Measurements from ENCODE around the gene CCDC97.
"Not testable (repeated sequence)": the region's sequence is repeated elsewhere in the genome, so short reads cannot be mapped to it uniquely, and the experiment has no call there.

CCDC97 gene

GRCh38 chr19:41310033-41310831 is at the start of gene CCDC97:
TSS of gene CCDC97 (plus strand) at chr19:41310172. CDS start at chr19:41310311, 139 bp downstream.
- DNase-seq (ENCODE audit: low spot score), result peak; percentile 89

GRCh38 chr19:41261474-41262190 is 48.3 kb upstream of the CCDC97 start:
- no peak for DNase-seq (ENCODE audit: low spot score)

- peak; percentile 66 for DNase-seq (ENCODE audit: low spot score)
Measured at GRCh38 chr19:41263042-41263849, 46.7 kb upstream of the CCDC97 start.

- DNase-seq (ENCODE audit: low spot score), result peak; percentile 99
Measured at GRCh38 chr19:41263850-41264580, 46.0 kb upstream of the CCDC97 start, which contains the start of gene HNRNPUL1. TSS of gene HNRNPUL1 (plus strand) at chr19:41264372. CDS start at chr19:41264504, 132 bp downstream.

- no peak for DNase-seq (ENCODE audit: low spot score)
Measured at GRCh38 chr19:41264581-41265394, 45.2 kb upstream of the CCDC97 start.

GRCh38 chr19:41265395-41266153 is 44.4 kb upstream of the CCDC97 start:
- no peak for DNase-seq (ENCODE audit: low spot score)

GRCh38 chr19:41269055-41269454 is 40.9 kb upstream of the CCDC97 start:
- DNase-seq (ENCODE audit: low spot score), result no peak

GRCh38 chr19:41269571-41269970 is 40.4 kb upstream of the CCDC97 start:
- no peak for DNase-seq (ENCODE audit: low spot score)

GRCh38 chr19:41273076-41273475 is 36.9 kb upstream of the CCDC97 start:
- no peak for DNase-seq (ENCODE audit: low spot score)

- no peak for DNase-seq (ENCODE audit: low spot score)
Measured at GRCh38 chr19:41274802-41275201, 35.2 kb upstream of the CCDC97 start.

- DNase-seq (ENCODE audit: low spot score), result no peak
Measured at GRCh38 chr19:41276231-41276630, 33.7 kb upstream of the CCDC97 start.

- DNase-seq (ENCODE audit: low spot score), result no peak
Measured at GRCh38 chr19:41278478-41278877, 31.5 kb upstream of the CCDC97 start.

GRCh38 chr19:41288673-41289530 is 21.1 kb upstream of the CCDC97 start:
- DNase-seq (ENCODE audit: low spot score), result no peak

GRCh38 chr19:41289814-41290213 is 20.2 kb upstream of the CCDC97 start:
- not testable (repeated sequence) for DNase-seq (ENCODE audit: low spot score)

- DNase-seq (ENCODE audit: low spot score), result no peak
Measured at GRCh38 chr19:41294393-41294792, 15.6 kb upstream of the CCDC97 start.

- DNase-seq (ENCODE audit: low spot score), result no peak
Measured at GRCh38 chr19:41295499-41295898, 14.5 kb upstream of the CCDC97 start.

- no peak for DNase-seq (ENCODE audit: low spot score)
Measured at GRCh38 chr19:41296433-41296871, 13.5 kb upstream of the CCDC97 start.

- DNase-seq (ENCODE audit: low spot score), result no peak
Measured at GRCh38 chr19:41297628-41298347, 12.2 kb upstream of the CCDC97 start.

Data from LoVo (cell line).